ENCODE results near the gene PHKG1. TPM values are rescaled to one million over a fixed set of nuclear protein-coding genes. Genes with fewer than 3 reads are reported as not detected.
A peak's percentile ranks its signal among the peaks of the same experiment; 100 is the strongest.
"Not testable (repeated sequence)": the region's sequence is repeated elsewhere in the genome, so short reads cannot be mapped to it uniquely, and the experiment has no call there.

The PHKG1 gene
- total RNA-seq, 1 donor from 2014 or later: 0.78 TPM

DNA sequence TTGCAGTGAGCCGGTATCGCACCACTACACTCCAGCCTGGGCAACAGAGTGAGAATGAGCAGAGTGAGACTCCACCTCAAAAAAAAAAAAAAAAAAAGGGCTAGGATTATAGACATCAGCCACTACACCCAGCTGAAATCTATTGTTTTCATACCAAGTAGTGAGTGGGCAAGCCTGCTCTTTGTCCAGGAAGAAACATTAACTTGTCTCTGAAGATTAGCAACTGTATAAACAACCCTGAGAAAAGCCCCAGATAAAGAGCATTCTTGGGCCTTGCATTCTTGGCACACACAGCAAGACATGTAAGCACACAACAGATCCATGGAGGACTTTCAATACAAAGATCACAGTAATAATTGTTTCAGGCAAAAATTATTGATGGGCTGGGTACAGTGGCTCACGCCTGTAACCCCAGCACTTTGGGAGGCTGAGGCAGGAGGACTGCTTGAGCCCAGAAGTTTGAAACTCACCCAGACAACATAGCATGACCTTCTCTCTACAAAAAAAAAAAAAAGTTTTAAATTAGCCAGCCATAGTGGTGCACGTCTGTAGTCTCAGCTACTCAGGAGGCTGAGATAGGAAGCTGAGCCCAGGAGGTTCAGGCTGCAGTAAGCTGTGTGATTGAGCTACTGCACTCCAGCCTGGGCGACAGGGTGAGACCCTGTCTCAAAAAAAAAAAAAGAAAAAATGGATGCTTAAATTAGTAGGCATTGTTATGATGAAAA, 45.9 kb downstream of the PHKG1 start:
- ATAC-seq: no peak
- DNase-seq (ENCODE audit: low spot score): no peak

DNA sequence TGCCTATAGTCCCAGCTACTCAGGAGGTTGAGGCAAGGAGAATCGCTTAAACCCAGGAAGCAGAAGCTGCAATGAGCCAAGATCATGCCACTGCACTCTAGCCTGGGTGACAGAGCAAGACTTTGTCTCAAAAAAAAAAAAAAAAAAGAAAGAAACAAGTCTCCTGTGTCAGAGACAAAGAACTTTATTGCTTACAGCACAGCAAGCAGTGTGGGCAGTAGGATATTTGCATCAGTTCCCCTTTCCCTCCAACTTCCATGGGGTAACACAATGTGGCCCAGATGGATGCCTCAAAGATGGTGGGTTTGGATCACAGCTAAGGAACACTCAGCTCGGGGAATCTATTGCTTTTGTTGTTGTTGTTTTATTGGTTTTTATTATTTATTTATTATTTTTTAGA, 47.0 kb downstream of the PHKG1 start:
- not testable (repeated sequence) for ATAC-seq; DNase-seq (ENCODE audit: low spot score)

DNA sequence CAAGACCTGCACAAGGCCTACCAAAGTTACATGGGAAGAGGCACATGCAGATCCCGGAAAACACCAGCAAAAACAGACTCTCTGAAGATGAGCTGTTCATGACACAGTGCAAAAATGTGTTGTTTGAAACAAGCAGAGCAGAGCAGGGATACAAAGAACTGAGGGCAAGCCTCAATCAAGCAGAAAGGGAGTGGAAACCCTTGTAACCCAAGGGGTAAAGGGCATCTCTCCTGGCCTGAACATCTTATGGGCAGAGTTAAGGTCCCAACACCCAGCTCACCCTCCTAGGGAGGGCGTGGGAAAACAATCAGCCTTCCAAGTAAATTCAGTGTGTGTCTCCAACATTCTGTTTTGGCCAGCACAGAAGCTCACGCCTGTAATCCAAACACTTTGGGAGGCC, 52.0 kb downstream of the PHKG1 start:
- DNase-seq (ENCODE audit: low spot score) (no peak), ATAC-seq (peak; percentile 33)

DNA sequence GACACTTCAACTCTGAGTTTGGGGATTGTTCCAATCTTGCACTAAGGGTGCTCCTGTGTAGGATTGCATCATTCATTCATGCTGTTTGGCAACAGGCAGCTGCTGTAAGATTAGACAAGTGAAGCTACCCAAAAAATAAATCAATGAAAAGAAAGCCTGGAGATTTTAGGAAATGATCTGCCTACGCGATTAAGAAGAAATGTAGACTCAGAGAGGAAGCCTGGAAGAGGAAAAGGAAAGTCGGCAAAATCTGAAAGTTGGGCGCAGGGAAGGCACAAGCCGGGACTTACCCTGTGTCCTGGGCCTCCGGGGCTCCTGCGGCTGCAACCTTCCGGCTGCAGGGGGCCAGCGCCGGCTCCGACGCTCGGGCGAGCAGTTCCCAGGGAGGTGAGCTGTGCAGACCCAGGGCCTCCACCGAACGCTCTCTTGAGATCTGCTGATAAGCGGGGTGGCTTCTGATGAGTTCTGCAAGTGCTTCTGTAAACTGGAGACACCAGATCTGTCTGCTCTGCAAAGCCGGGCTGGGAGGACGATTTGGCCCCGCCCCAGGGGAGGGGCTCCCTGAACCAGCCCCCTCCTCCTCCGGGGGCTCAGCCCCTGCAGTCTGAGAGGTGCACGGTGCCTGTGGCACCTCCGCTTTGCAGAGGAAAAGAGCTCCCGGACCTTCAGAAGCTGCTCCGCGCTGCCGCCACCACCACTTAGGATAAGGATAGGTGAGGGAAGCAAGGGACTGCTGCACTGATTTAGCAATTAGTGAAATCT, 58.9 kb downstream of the PHKG1 start:
- ATAC-seq (peak; percentile 81), DNase-seq (ENCODE audit: low spot score) (peak; percentile 66)

DNA sequence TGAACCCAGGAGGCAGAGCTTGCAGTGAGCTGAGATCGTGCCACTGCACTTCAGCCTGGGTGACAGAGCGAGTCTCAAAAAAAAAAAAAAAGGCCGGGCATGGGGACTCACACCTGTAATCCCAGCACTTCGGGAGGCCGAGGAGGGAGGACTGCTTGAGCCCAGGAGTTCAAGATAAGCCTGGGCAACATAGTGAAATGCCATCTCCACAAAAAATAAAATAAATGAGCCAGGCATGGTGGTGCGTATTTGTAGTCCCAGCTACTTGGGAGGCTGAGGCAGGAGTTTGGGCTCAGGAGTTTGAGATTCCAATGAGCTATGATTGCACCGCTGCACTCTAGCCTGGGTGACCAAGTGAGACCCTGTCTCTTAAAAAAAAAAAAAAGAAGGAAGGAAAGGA, 60.2 kb downstream of the PHKG1 start:
- not testable (repeated sequence) for DNase-seq (ENCODE audit: low spot score); ATAC-seq

DNA sequence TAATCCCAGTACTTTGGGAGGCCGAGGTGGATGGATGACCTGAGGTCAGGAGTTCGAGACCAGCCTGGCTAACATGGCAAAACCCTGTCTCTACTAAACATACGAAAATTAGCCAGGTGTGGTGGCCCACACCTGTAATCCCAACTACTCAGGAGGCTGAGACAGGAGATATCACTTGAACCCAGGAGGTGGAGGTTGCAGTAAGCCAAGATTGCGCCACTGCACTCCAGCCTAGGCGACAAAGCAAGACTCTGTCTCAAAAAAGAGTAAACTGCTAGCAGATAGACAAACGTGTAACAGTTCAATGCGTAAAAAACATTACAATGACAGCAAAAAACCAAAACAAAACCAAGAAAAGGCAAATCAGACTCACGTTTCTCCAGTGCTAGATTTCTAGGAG, 61.2 kb downstream of the PHKG1 start:
- not testable (repeated sequence) for DNase-seq (ENCODE audit: low spot score); ATAC-seq

DNA sequence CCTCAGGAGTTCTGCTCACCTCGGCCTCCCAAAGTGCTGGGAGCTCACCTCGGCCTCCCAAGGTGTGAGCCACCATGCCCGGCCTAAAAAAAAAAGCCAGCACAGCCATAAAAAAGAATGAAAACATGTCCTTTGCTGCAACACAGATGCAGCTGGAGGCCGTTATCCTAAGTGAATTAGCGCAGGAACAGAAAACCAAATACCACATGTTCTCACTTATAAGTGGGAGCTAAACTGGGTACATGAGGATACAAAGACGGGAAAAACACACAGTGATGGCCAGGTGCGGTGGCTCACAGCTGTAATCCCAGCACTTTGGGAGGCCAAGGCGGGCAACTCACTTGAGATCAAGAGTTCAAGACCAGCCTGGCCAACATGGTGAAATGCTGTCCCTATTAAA, 62.4 kb downstream of the PHKG1 start:
- DNase-seq (ENCODE audit: low spot score) (no peak), ATAC-seq (no peak)

Other genes starting within 250 kb of the PHKG1 start
- gene SEPTIN14, start 230.2 kb downstream of the PHKG1 start, total RNA-seq: not detected
- 0.45 TPM for gene ZNF713, start 205.5 kb downstream of the PHKG1 start, total RNA-seq
- 9.5 TPM for gene MRPS17, start 141.1 kb downstream of the PHKG1 start, total RNA-seq
- gene NIPSNAP2, start 128.4 kb downstream of the PHKG1 start, total RNA-seq: 6.1 TPM
- 9.0 TPM for gene PSPH, start 41.5 kb downstream of the PHKG1 start, total RNA-seq
- gene CCT6A, start 41.2 kb downstream of the PHKG1 start, total RNA-seq: 25.7 TPM
- 83.3 TPM for gene SUMF2, start 28.7 kb downstream of the PHKG1 start, total RNA-seq
- gene CHCHD2, start 13.5 kb upstream of the PHKG1 start, total RNA-seq: 189 TPM
- not detected for gene NUPR2, start 23.5 kb upstream of the PHKG1 start, total RNA-seq